Gastrocnemius medialis (tissue), 4 donors: ENCODE data around the gene ZBTB20. TPM values are rescaled to one million over a fixed set of nuclear protein-coding genes. Genes with fewer than 3 reads are reported as not detected.

ENCODE experiments used
- ATAC-seq, 2 donors: fragments of 150-250 bp; one replicate each; pipeline ENCODE4 v1.9.1; 2016
- DNase-seq, 2 donors: peaks; one replicate each; pipeline ENCODE4 v3.0.0-alpha.2; 2019
- H3K27ac ChIP-seq, 4 donors: fragments of 200-600 bp; sonication (generic); 1 replicate in 1 of 4; 2 replicates in 3 of 4; pipeline ENCODE4 v1.5.1; 2016 to 2018; ENCODE audit warnings: mild to moderate bottlenecking in 2 of 4, moderate library complexity in 1 of 4
- H3K27me3 ChIP-seq, 3 donors: fragments of 200-600 bp; sonication (generic) in 2 of 3; 1 replicate in 1 of 3; 2 replicates in 2 of 3; pipeline versions ENCODE4 v1.5.1 to v1.6.0; 2016 to 2019; ENCODE audit warnings: mild to moderate bottlenecking in 1 of 3, moderate library complexity in 1 of 3
- H3K36me3 ChIP-seq, 2 donors: fragments of 200-600 bp; sonication (generic) in 1 of 2; one replicate each; pipeline ENCODE4 v1.5.1; 2017 to 2018
- H3K4me1 ChIP-seq, 2 donors: fragments of 200-600 bp; sonication (generic) in 1 of 2; one replicate each; pipeline ENCODE4 v1.5.1; 2016 to 2017; ENCODE audit warnings: mild to moderate bottlenecking in 2 of 2
- H3K4me3 ChIP-seq, 4 donors: fragments of 200-600 bp; sonication (generic) in 3 of 4; 1 replicate in 1 of 4; 2 replicates in 3 of 4; pipeline ENCODE4 v1.5.1; 2016 to 2019; ENCODE audit warnings: mild to moderate bottlenecking in 2 of 4
- H3K9me3 ChIP-seq, 3 donors: fragments of 200-600 bp; sonication (generic) in 2 of 3; 1 replicate in 1 of 3; 2 replicates in 2 of 3; pipeline ENCODE4 v1.5.1; 2016 to 2019
- CTCF ChIP-seq, 5 experiments: fragments of 450-650 bp in 3 of 5; fragments of 200-600 bp in 2 of 5; sonication (generic) in 2 of 5; IDR thresholded peaks in 4 of 5; conservative IDR thresholded peaks in 1 of 5; 1 replicate in 4 of 5; 2 replicates in 1 of 5; pipeline ENCODE4 v1.5.1; 2016 to 2019; ENCODE audit warnings: antibody characterized with exemption in 5 of 5, mild to moderate bottlenecking in 3 of 5, moderate library complexity in 3 of 5
- POLR2A ChIP-seq, 2 donors: fragments of 450-650 bp; IDR thresholded peaks; one replicate each; pipeline ENCODE4 v1.6.1; 2017; ENCODE audit warnings: antibody characterized with exemption in 2 of 2, mild to moderate bottlenecking in 2 of 2, moderate library complexity in 2 of 2
- in situ Hi-C, 4 donors: fragments of 200-750 bp; cut with MboI; loops; one replicate each; pipeline versions ENCODE4 v1.15.0 to v1.8.0; 2017; ENCODE audit warnings: low sequenced_read_pairs in 4 of 4
- intact Hi-C: fragments of 100-400 bp; cut with DNase I; formaldehyde crosslinking; loops from one replicate; pipeline ENCODE4 v1.15.1; 2023; ENCODE audit warnings: low total_unique reads
- total RNA-seq, 4 donors: library from RNA; depleted of rRNA; stranded (reverse); fragments of >200 nt; gene quantifications; one replicate each; pipeline versions ENCODE4 v1.1.0 to v1.2.3, GENCODE V29; 2016

The ZBTB20 gene
- total RNA-seq, 4 donors from 2014 or later: 47.6 to 86.5 (median 69.0) TPM

DNA sequence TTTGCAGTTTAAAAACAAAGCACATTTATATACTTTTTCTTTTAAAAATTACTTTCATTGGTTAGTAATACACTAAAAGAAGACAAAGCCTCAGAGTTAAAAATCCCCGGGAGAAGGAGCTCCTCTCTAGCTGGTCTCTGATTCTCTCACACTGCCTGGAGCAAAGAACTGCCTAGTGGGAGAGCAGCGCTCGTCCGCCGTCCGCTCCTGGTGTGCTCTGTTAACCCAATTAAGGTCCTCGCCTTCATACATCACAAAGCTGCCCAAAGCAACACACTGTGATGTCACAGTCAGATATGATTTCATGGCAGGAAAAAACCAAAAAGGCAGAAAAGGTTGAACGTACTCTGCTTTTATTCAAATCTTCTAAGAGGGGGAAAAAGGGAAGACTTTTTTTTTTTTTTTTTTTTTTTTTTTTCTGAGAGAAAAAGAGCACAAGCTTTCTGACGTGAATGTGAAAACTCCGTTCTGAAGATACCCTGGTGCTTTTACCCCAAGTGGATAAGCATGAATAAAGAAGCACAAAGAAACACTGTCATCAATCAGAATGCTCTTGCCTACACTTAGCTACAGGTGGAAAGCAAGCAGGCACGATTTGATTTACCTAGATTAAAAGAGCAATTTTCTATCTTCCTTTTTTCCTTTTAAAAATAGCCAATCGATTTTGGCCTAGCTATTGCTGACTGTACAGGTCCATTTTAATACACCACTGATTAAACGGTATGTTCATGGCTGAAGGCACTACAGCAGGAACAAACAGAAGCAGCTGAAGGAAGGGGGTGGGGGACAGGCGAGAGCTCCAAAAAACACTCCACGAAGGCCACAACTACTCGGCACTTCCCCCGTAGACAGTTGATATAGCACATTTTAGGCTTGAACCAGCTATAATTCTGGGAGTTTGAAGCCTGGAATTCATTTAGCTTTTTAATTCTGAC, 738.1 kb downstream of the ZBTB20 start:
- no peaks in the 10 kb centered on the region for H3K36me3 ChIP-seq
- no peaks in the 10 kb centered on the region for H3K9me3 ChIP-seq
- ATAC-seq (peak in 1 of 2 donors; percentile 28), DNase-seq (no peak)
- intact Hi-C loops: no loop called here
- no peaks in the 10 kb centered on the region for H3K27me3 ChIP-seq
- in situ Hi-C loops: loop anchor here in 1 of 4 donors (25.0 kb wide), 1 partner anchor 203 kb away; no protein-coding TSS in a partner anchor
- H3K4me1 ChIP-seq: peaks cover 92 to 96% of the 10 kb centered on the region in 2 donors
- no peak for TF ChIP-seq CTCF (IDR thresholded peaks at IDR 0.05 in 4 of 5, conservative IDR thresholded peaks at IDR 0.05 in 1 of 5)
- TF ChIP-seq POLR2A (IDR thresholded peaks at IDR 0.05): no peak
- peak overlapping the region in 2 of 4 donors; percentile 8 to 17 for H3K4me3 ChIP-seq
- peak overlapping the region; percentile 48 to 63 (median 62) for H3K27ac ChIP-seq

GRCh38 chr3:114406922-114407321, 740.2 kb downstream of the ZBTB20 start:
- Histone ChIP-seq H3K27me3 (no peaks in the 10 kb centered on the region), H3K4me1 (peaks cover 87 to 90% of the 10 kb centered on the region in 2 donors), H3K9me3 (no peaks in the 10 kb centered on the region), H3K4me3 (no peak overlapping the region), H3K27ac (peak overlapping the region; percentile 16 to 59 (median 38)), H3K36me3 (no peaks in the 10 kb centered on the region)
- ATAC-seq (no peak), DNase-seq (no peak)
- intact Hi-C loops: no loop called here
- no peak for TF ChIP-seq CTCF (IDR thresholded peaks at IDR 0.05 in 4 of 5, conservative IDR thresholded peaks at IDR 0.05 in 1 of 5)
- TF ChIP-seq POLR2A (IDR thresholded peaks at IDR 0.05): no peak
- in situ Hi-C loops: loop anchor here in 1 of 4 donors (25.0 kb wide), 1 partner anchor 205 kb away; no protein-coding TSS in a partner anchor

GRCh38 chr3:114406286-114406685, 740.8 kb downstream of the ZBTB20 start:
- TF ChIP-seq CTCF (IDR thresholded peaks at IDR 0.05 in 4 of 5, conservative IDR thresholded peaks at IDR 0.05 in 1 of 5) (no peak), POLR2A (IDR thresholded peaks at IDR 0.05) (no peak)
- H3K4me3 ChIP-seq: no peak overlapping the region
- H3K27ac ChIP-seq: peak overlapping the region; percentile 16 to 59 (median 38)
- no peaks in the 10 kb centered on the region for H3K9me3 ChIP-seq
- no peaks in the 10 kb centered on the region for H3K36me3 ChIP-seq
- in situ Hi-C loops: loop anchor here in 1 of 4 donors (25.0 kb wide), 1 partner anchor 206 kb away; no protein-coding TSS in a partner anchor
- no peak for DNase-seq
- no peak for ATAC-seq
- intact Hi-C loops: no loop called here
- no peaks in the 10 kb centered on the region for H3K27me3 ChIP-seq
- peaks cover 87 to 90% of the 10 kb centered on the region in 2 donors for H3K4me1 ChIP-seq

DNA sequence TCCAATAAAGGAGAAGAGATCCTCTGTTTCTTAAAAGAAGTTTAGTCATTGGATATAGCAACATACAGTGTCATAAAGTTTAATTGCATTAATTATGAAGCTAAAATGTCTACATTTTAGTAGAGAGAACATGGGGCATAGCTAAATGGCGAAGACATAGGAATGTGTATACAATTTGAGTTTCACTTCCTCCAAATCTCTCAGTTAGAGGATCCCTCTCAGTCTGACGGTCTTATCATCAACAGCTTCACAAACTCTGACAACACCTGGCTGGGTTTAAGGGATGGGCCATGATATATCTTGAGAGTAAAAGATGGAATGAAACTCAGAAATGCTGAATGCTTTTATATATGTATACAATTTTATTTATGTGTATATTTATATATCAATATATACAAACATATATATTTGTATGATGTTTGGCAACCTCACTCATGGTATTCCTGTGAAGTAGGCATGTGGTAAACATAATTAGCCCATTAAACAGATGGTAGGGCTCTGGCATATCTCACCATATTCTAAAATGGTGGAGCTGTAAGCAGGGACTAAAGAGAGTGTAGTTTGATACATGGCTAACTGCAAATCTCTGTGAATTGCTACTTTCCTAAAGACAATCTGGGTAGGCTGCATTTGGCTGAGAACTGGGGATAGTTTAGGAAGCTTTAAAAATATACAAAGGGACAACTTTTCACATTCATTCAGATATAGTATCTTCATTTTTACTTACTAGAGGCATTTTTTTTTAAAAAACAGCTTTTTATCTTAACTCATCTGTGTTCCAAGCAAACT, 741.7 kb downstream of the ZBTB20 start:
- Histone ChIP-seq H3K9me3 (no peaks in the 10 kb centered on the region), H3K27ac (peak overlapping the region; percentile 25 to 59 (median 44)), H3K36me3 (no peaks in the 10 kb centered on the region), H3K4me3 (no peak overlapping the region), H3K27me3 (no peaks in the 10 kb centered on the region), H3K4me1 (peaks cover 87 to 91% of the 10 kb centered on the region in 2 donors)
- ATAC-seq: no peak
- intact Hi-C loops: no loop called here
- no peak for DNase-seq
- TF ChIP-seq POLR2A (IDR thresholded peaks at IDR 0.05) (no peak), CTCF (IDR thresholded peaks at IDR 0.05 in 4 of 5, conservative IDR thresholded peaks at IDR 0.05 in 1 of 5) (no peak)
- in situ Hi-C loops: loop anchor here in 1 of 4 donors (25.0 kb wide), 1 partner anchor 207 kb away; no protein-coding TSS in a partner anchor
